Activated naive CD4-positive, alpha-beta T cell (primary cell): Measurements from ENCODE around the gene C1GALT1.
"Not testable (repeated sequence)": the region's sequence is repeated elsewhere in the genome, so short reads cannot be mapped to it uniquely, and the experiment has no call there.

Source experiments
- DNase-seq, 4 experiments: peaks; one replicate each; lab custom pipeline; 2025; lab: John Stamatoyannopoulos, UW

Gene C1GALT1

DNA sequence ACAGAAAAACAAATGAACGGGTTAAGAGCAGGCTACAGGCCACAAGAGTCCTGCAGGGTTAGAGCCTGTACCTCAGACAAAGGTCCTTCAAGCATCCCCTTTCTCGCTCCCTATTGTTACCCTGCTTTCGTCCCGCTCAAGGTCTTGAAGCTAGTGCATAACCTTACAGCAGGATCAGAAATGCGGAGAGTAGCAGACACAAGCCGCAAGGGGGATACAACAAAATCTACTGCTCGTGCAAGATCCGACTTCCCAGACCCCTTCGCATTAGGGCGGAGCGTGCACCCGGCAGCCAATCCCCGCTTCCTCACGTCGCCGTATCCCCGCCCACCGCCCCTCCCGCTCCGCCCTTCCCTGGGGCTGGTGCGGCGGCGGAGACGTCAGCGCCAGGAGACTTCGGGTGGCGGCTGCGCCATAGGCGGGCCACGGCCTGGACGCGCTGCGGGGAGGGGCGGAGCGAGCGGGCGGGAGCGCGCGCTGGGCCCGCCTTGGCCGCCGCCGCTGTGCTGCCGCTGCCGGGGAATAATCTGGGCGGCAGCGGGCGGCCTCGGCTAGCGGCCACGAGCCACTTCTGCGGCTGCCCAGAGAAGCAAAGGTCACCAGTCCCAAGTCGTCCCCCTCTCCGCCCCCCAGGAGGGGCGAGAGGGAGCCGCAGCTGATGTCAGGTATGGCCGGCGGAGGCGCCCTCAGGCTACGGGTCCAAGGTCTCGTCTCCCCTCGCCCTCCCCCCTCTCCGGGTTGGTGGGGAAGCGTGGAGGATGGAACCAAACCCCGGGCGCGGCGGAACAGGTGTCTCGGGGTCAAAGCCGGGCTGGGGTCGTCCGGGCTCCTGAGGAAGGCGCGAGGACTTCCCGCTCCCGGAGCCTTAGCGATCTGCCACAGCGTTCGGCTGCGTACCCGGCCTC lies at the start of gene C1GALT1:
C1GALT1 (plus strand) TSS at position 389 of the 905 bp plus-strand sequence. CDS start 51,776 bp downstream, outside the sequence.
- peak; percentile 81 to 97 (median 94) for DNase-seq

GRCh38 chr7:7134046-7134445 lies 48.3 kb upstream of the C1GALT1 start:
- DNase-seq = no peak

GRCh38 chr7:7135074-7135473 lies 47.3 kb upstream of the C1GALT1 start:
- no peak for DNase-seq

- DNase-seq = not testable (repeated sequence)
Observed at GRCh38 chr7:7135924-7136323, 46.4 kb upstream of the C1GALT1 start.

GRCh38 chr7:7136466-7137381 lies 45.6 kb upstream of the C1GALT1 start:
- no peak for DNase-seq

DNA sequence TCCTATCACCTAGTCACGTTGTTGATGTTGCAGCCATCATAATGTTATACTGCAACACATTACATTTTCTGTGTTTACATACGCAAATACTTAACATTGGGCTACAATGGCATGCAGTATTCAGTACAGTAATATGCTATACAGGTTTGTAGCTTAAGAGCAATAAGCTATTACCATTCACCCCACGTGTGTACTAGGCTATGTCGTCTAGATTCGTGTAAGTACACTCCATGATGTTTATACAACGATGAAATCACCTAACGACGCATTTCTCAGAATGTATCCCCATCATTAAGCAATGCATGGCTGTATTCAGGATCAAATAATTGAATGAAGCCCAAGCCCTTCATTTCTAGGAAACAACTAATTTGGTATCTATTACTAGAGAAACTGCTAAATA lies 43.4 kb upstream of the C1GALT1 start:
- no peak for DNase-seq

GRCh38 chr7:7143404-7143803 lies 38.9 kb upstream of the C1GALT1 start:
- DNase-seq = not testable (repeated sequence)

GRCh38 chr7:7145151-7145550 lies 37.2 kb upstream of the C1GALT1 start:
- not testable (repeated sequence) for DNase-seq

DNA sequence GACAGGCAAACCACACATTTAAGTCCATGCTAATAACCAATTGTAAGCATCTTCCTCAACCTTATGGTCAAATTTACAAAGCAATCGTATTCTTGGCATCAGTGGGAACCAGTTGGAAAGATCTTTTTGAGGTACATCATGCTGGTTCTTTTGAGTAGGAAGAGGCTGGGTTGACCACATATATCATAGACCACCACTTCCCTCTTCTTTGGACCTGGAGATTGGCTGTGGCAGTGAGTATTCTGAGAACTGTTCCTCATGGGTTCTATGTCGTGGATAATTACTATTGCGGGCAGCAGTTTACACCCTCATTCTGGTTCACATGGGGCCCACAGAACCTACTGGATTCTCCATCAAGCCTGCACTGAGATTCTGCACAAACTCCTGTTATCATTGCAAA lies 35.5 kb upstream of the C1GALT1 start:
- no peak for DNase-seq

GRCh38 chr7:7148798-7149481 lies 33.4 kb upstream of the C1GALT1 start:
- DNase-seq = no peak

GRCh38 chr7:7151285-7151684 lies 31.1 kb upstream of the C1GALT1 start:
- no peak for DNase-seq

DNA sequence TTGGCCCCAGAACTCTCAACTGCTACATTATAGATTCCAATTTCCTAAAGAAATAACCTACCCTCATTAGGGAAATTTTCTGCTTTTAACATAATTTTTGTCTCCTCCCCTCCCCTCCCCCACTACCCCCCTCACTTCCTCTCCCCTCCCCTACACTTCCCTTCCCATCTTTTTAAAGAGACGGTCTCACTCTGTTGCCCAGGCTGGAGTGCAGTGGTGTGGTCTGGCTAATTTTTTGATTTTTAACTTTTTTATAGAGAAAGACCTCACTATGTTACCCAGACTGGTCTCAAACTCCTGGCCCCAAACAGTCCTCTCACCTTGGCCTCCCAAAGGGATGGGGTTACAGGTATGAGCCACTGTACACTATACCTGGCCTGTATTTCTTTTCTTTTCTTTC lies 30.5 kb upstream of the C1GALT1 start:
- DNase-seq = no peak

DNA sequence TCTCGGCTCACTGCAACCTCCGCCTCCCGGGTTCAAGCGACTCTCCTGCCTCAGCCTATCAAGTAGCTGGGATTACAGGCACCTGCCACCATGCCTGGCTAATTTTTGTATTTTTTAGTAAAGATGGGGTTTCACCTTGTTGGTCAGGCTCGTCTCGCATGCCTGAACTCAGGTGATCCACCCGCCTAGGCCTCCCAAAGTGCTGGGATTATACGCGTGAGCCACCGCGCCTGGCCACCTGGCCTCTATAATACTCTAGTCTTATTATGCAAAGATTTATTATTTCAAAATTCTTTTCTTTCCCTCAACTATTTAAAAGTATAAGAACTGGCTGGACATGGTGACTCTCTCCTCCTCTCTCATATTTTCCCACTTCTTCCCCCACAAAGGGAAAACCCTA lies 30.0 kb upstream of the C1GALT1 start:
- no peak for DNase-seq

GRCh38 chr7:7154355-7154754 lies 28.0 kb upstream of the C1GALT1 start:
- DNase-seq = not testable (repeated sequence)

GRCh38 chr7:7156663-7157062 lies 25.7 kb upstream of the C1GALT1 start:
- DNase-seq = no peak

DNA sequence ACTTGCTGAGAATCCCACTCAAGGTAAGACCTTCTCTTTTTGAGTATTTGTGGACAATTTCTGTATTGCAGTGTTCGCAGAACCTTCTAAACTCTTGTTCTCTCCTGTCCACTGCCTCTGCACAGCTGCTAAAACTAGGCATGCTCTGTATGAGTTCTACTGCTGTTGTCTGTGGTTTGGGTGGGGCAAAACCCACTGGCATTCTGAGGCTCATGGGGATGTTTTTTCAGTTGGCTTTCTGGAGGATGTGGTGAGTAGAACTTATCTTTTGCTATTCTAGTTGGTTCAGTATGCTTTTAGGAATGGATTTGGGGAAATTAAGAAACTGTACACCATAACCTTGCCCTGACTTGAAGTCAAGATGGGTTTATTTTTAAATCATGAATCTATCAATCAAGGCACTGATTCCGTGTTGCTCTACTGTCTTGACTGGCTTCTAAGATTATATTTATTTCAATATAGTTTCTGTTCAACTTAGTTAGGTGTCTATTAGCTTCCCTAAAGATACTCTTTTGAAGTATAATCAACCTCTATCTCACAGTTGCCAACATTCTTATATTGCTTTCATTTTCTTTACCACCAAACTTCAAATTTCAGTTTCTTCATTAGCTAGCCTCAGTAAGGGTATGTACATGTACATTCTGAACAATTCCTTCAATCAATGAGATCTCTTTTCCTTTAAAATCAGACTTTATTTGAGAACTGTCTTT lies 25.0 kb upstream of the C1GALT1 start:
- DNase-seq = peak in 2 of 4 experiments; percentile 27 to 31

DNA sequence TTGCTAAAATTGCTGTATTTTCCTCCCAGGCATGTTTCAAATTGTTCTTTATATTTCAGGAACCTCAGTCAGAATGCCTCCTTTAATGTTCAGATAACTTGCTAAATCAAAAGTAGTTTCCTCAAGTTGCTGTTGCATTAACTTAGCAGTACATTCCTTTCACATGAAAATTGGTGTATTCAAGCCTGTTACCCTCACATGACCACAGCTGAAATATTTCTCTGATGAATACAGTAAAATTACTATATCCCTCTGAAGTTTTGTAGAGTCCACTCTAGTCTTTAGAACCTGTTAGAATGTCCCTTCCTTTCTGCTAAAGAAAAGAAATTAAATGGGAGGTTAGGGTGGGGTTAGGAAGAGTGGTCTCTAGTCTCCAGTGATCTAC lies 24.5 kb upstream of the C1GALT1 start:
- DNase-seq = no peak

DNA sequence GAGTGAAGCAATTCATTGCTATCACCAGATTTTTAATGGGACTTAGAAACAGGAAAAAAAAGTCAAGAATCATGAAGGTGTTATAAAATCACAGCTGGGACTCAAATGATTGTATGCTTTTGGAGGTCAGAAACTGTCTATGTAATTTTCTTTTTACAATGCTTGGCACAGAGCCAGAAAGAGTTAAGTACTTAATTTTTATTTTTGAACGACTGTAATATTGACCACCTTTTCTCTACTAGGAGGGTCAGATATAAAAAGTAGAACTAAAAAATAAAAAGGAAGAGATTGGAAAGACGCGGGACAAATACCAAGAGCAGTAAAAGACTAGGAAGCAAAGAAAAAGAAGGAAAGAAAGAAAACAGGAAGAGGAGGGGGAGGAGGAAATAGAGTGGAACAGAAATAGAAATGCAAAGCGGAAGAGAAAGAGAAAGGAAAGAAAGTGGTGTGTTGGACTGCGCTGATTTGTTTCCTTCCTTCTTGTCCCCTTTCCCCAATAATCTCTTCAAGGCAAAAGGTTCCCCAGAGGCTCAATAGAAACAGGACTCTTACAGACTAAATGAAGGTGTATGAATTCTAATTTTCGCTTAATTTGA lies 23.2 kb upstream of the C1GALT1 start:
- no peak for DNase-seq

GRCh38 chr7:7164591-7164990 lies 17.8 kb upstream of the C1GALT1 start:
- no peak for DNase-seq

- DNase-seq = no peak
Observed at GRCh38 chr7:7165372-7165771, 17.0 kb upstream of the C1GALT1 start.

DNA sequence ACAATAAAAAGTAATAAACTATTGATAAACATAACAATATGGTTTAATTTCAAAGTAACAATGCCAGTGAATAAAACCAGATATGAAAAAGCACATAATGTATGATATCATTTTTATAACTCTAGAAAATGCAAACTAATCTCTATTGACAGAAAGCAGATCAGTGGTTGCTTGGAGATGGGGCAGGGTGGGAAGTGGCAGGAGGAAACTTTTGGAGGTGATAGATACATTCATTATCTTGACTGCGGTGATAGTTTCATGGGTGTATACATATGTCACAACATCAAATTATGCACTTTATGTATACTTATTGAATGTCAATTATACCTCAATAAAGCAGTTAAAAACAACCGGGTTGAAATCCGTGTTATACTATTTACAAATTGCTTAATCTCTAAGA lies 16.0 kb upstream of the C1GALT1 start:
- DNase-seq = no peak
